ENCODE measurements around the gene CDCP1. TPM values are rescaled to one million over a fixed set of nuclear protein-coding genes. Genes with fewer than 3 reads are reported as not detected.

The CDCP1 gene
- total RNA-seq, 2 experiments from 2014 or later = 0.32 to 0.36 TPM

GRCh38 chr3:45132568-45133211, 13.5 kb downstream of the CDCP1 start:
- ChIA-PET CTCF (interaction anchor here (1.0 to 1.7 kb wide), 3 partner anchors 77 to 94 kb away, joined by 3 to 7 read pairs (median 3); no protein-coding TSS in a partner anchor), POLR2A (no interaction called here)
- no peaks in the 10 kb centered on the region for H3K36me3 Mint-ChIP-seq (ENCODE audit: low read depth)
- TF ChIP-seq, protein P1, sequence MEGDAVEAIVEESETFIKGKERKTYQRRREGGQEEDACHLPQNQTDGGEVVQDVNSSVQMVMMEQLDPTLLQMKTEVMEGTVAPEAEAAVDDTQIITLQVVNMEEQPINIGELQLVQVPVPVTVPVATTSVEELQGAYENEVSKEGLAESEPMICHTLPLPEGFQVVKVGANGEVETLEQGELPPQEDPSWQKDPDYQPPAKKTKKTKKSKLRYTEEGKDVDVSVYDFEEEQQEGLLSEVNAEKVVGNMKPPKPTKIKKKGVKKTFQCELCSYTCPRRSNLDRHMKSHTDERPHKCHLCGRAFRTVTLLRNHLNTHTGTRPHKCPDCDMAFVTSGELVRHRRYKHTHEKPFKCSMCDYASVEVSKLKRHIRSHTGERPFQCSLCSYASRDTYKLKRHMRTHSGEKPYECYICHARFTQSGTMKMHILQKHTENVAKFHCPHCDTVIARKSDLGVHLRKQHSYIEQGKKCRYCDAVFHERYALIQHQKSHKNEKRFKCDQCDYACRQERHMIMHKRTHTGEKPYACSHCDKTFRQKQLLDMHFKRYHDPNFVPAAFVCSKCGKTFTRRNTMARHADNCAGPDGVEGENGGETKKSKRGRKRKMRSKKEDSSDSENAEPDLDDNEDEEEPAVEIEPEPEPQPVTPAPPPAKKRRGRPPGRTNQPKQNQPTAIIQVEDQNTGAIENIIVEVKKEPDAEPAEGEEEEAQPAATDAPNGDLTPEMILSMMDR (IDR thresholded peaks at IDR 0.05) = no peak
- no peak overlapping the region for H3K27ac Mint-ChIP-seq
- ATAC-seq (no peak), DNase-seq (no peak)
- no peaks in the 10 kb centered on the region for H3K9me3 Mint-ChIP-seq
- intact Hi-C loops (cut with micrococcal nuclease) = no loop called here
- peaks cover 6% of the 10 kb centered on the region for H3K27me3 Mint-ChIP-seq
- no peak overlapping the region for H3K4me3 Mint-ChIP-seq
- H3K4me1 Mint-ChIP-seq (ENCODE audit: low read depth) = no peaks in the 10 kb centered on the region

GRCh38 chr3:45131201-45131600, 15.0 kb downstream of the CDCP1 start:
- CTCF ChIA-PET = interaction anchor here (1.7 kb wide), 1 partner anchor 90 kb away, joined by 4 read pairs; no protein-coding TSS in a partner anchor
- Mint-ChIP-seq H3K27ac (no peak overlapping the region), H3K9me3 (no peaks in the 10 kb centered on the region), H3K4me3 (no peak overlapping the region), H3K4me1 (ENCODE audit: low read depth) (no peaks in the 10 kb centered on the region), H3K36me3 (ENCODE audit: low read depth) (no peaks in the 10 kb centered on the region), H3K27me3 (peaks cover 4% of the 10 kb centered on the region)
- POLR2A ChIA-PET = no interaction called here
- intact Hi-C loops (cut with micrococcal nuclease) = no loop called here
- TF ChIP-seq, protein P1 (IDR thresholded peaks at IDR 0.05) = no peak
- no peak for DNase-seq
- ATAC-seq = no peak

GRCh38 chr3:45130476-45130875, 15.7 kb downstream of the CDCP1 start:
- Mint-ChIP-seq H3K27ac (no peak overlapping the region), H3K4me3 (no peak overlapping the region), H3K36me3 (ENCODE audit: low read depth) (no peaks in the 10 kb centered on the region), H3K4me1 (ENCODE audit: low read depth) (no peaks in the 10 kb centered on the region), H3K27me3 (peaks cover 4% of the 10 kb centered on the region), H3K9me3 (no peaks in the 10 kb centered on the region)
- intact Hi-C loops (cut with micrococcal nuclease) = no loop called here
- CTCF ChIA-PET = interaction anchor here (1.4 to 1.7 kb wide), 2 partner anchors 80 to 89 kb away, joined by 4 read pairs; no protein-coding TSS in a partner anchor
- ATAC-seq (no peak), DNase-seq (no peak)
- POLR2A ChIA-PET = no interaction called here
- TF ChIP-seq, protein P1 (IDR thresholded peaks at IDR 0.05) = no peak

- H3K9me3 Mint-ChIP-seq = no peaks in the 10 kb centered on the region
- no peak overlapping the region for H3K27ac Mint-ChIP-seq
- intact Hi-C loops (cut with micrococcal nuclease) = no loop called here
- ATAC-seq (no peak), DNase-seq (no peak)
- H3K4me1 Mint-ChIP-seq (ENCODE audit: low read depth) = no peaks in the 10 kb centered on the region
- H3K27me3 Mint-ChIP-seq = peaks cover 11% of the 10 kb centered on the region
- POLR2A ChIA-PET = no interaction called here
- H3K4me3 Mint-ChIP-seq = no peak overlapping the region
- CTCF ChIA-PET = no interaction called here
- no peaks in the 10 kb centered on the region for H3K36me3 Mint-ChIP-seq (ENCODE audit: low read depth)
- TF ChIP-seq, protein P1 (IDR thresholded peaks at IDR 0.05) = no peak
Measured at GRCh38 chr3:45128950-45129349, 17.2 kb downstream of the CDCP1 start.

GRCh38 chr3:45127130-45127822, 18.9 kb downstream of the CDCP1 start:
- Mint-ChIP-seq H3K27ac (no peak overlapping the region), H3K27me3 (peaks cover 13% of the 10 kb centered on the region), H3K9me3 (no peaks in the 10 kb centered on the region), H3K4me1 (ENCODE audit: low read depth) (peaks cover 6% of the 10 kb centered on the region), H3K36me3 (ENCODE audit: low read depth) (no peaks in the 10 kb centered on the region), H3K4me3 (no peak overlapping the region)
- intact Hi-C loops (cut with micrococcal nuclease) = no loop called here
- CTCF ChIA-PET = interaction anchor here (1.1 kb wide), 1 partner anchor 8 kb away, joined by 4 read pairs; no protein-coding TSS in a partner anchor
- ATAC-seq = no peak
- POLR2A ChIA-PET = no interaction called here
- DNase-seq = no peak
- TF ChIP-seq, protein P1 (IDR thresholded peaks at IDR 0.05) = no peak

Data from activated CD8-positive, alpha-beta T cell treated with anti-CD3 and anti-CD28 coated beads for 36 hours (primary cell).